GM18502 (cell line): ENCODE results near the gene SYNRG.
"Not testable (repeated sequence)": the region's sequence is repeated elsewhere in the genome, so short reads cannot be mapped to it uniquely, and the experiment has no call there.

Experiments used
- ATAC-seq: cut with Tn5 transposase; IDR thresholded peaks from one replicate; pipeline ENCODE4 v1.9.1; 2021; ENCODE audit warnings: mild to moderate bottlenecking; ENCODE audit not compliant: unreplicated experiment, poor library complexity

SYNRG gene

DNA sequence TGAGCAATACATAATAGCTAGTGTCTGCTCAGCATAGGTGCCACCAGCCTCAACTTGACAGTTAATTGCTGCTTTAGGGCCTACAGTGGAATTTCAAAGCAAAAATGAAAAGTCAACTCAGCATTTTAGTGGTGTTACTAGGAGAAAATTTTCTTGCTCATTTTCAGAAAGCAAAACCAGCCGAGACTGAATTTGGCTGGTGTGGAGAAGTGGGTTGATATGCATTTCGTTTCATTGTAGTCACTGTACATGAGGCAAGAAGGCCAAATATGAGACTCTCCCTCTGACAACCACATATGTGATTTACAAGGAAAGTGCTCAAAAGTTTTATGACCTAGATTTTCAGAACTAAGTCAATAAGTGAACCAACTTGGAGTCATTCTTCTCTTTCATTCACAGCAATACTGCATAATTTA is 65.6 kb downstream of the SYNRG start:
- no peak for ATAC-seq

DNA sequence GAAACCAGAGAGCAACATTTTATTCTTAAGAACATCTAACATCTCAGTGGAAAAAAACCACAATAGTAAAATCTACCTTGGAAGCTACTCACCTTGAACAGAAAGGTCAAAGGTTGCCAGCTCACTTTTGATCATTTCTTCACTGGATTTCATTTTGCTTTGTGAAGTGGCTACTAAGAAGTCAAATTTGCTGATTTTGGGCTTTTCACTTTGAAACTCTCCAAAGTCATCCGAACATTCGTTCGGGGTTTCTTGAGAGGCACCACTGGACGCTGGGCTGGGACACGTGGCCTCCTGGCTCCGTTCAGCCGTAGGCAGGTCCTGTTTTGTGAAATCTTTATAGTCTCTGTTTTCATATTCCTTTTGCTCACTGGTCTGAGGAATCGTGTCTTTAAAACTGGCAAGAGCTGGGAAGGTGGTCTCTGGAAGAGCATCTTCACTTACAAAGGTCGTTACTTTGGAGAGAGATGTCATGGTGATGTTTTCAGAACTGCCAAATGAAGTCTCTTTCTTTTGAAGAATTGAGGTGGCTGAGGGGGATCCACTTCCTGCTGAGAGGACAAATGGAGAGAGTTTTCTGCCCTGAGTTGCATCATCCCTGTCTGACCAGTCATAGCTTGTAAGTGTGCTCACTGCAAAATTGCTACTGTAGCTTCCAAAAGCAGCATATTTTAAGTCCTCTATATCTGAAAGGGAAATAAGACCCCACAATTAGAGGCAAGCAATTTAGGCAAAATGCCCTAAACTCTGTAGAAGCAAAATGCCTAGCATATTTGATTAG is 67.1 kb downstream of the SYNRG start:
- no peak for ATAC-seq

DNA sequence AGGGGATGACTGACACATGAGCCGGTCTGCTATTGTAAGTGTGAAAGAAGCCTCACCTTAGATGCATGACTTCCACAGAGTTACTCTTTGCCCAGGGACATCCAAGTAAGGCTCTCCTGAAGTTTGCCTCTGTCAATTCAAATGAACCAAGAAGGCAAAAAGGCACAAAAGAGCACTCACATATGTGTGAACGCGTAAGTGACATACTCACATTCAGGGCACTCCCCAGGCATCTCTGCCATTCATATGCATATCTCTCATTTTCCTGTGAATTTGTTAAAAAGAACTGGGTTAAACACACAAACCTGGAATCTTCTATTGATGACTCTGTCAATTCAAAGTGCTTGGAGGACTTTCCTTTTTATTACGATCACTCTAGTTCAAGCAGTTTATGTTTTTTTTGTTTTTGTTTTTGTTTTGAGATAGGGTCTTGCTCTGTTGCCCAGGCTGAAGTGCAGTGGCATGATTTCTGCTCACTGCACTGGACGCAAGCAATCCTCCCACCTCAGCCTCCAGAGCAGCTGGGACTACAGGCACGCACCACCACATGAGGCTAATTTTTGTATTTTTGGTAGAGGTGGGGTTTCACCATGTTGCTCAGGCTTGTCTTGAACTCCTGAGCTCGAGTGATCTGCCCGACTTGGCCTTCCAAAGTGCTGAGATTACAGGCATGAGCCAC is 70.1 kb downstream of the SYNRG start:
- ATAC-seq, result no peak

DNA sequence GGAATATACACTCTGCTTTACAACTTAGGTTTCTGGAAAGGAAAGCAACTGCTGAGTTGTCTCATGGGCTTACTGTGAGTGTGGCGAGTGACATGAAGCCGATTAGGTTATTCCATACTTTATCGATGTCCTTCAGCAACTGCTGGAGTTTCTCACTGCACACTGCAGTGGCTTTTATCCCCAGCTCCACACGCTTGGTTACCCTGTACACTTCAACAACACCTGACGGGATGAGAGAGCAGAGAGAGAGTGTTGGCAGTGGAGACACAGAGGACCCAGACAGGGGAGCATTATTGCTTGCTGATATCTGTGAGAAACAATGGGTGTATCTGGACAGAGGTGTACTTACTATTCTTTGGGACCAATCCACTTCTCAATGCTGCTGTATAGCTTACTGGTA is 73.3 kb downstream of the SYNRG start:
- ATAC-seq, result no peak

DNA sequence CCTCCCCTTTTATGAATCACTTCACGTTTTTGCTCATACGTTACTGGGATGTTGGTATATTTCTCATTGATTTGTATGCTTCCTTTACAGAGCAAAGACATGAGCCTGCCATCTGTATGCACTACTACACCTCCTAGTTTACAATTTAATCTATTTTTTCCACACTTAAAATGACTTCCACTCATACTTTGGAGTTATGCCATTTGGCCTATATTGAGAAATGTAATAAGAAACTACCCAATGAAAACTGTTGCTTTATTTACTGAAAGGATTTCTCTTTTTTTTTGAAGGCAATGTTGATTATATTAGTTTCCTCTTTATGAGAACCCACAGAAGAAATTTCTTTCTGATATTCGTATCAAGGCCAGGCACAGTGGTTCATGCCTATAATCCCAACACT is 76.5 kb downstream of the SYNRG start:
- no peak for ATAC-seq

DNA sequence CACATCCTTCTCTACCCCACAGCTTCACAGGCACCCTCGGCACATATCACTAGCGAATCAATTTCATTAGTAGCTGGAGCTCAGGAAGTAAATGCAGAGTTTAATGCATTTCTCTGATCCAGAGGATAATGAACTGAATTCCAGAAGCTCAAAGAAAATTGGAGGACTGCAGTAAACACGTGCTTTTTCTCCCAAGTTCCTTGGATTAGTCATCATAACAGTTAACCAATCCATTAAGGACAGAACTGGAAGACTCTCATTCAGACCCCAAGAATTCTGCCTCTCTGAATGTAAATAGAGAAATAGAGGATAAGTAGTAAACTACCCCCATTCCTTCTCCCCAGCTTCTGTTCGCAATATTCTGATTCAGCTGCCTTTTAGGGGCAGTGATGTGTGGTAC is 78.8 kb downstream of the SYNRG start:
- ATAC-seq, result no peak

DNA sequence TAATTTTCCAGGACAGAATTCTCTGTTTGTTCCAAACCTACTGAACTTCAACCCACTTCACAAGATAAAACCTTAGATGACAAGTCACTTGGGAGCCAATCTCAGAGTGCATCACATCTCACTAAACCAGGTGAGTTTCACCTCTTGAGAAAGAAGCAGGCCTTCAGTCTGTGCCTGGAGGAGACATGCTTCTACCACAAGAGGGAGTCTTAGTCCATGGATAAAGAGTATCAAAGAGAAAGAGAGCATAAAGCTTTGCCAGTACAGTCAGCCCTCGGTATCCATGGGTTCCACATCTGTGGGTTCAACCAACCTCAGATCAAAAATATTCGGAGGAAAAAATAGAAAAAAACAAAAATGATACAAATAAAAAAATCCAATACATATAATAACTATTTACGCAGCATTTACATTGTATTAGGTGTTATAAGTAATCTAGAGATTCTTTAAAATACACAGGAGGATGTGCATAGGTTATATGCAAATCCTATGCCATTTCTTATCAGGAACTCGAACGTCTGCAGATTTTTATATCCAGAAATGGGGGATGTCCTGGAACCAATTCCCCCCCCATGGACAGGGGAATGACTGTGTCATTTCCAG is 81.9 kb downstream of the SYNRG start:
- no peak for ATAC-seq

DNA sequence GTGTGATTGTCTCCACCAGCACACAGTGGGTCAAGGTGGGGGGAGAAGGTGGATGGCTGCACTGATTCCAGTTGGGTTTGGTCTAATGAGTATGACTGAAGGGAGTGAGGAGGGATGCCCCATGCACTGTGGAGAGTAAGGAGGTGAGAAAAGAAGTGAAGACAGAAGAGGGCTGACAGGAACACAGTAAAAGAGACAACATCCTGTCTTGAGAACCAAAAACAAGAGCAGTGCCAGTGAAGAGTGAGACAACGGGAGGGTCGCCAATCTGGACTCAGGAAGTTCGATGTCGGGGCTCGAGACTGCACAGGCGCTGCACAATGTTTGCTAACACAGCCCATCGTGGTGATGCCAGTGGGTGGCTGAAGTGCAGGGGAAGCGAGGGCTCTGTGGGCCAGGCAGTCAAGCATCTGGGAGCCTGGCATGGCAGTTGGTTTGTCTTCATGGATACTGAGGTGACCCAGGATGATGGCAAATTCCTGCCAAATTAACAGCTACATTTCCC is 85.5 kb downstream of the SYNRG start:
- no peak for ATAC-seq

DNA sequence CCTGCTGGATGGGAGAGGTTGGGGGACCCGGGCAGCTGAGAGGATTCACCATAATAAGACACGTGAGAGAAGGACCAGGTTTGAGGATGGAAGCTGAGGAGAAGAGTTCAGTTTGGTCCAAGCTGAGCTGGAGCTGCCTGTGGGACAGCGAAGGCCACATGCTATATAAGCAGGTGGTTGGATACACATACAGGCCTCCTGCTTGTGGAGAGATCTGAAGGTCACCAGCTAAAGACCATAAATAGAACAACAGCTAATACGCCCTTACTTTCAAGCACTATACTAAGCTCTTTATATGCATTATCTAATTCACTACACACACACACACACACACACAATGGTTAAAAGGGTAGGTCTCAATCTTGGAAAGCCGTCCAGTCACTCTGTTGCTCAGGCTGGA is 87.4 kb downstream of the SYNRG start:
- ATAC-seq, result no peak

DNA sequence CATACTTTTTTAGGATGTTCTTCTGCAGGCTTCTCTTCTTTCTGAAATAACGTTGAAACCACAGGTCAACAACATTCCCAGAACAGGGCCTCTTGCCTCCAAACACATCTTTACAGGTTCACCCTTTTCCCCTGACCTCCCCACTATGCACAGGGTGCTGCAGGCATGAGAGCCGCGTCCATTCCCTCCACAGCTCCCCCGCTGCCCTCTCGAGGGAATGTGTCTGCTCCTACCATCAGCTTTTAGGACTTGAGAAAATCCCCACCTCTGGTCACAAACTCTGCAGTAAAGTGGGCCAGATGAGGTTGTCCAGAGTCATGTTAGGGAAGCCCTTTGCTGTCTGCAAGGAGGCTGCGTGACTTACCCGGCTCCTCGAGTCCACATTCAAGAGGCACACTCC is 89.0 kb downstream of the SYNRG start:
- ATAC-seq, result no peak

DNA sequence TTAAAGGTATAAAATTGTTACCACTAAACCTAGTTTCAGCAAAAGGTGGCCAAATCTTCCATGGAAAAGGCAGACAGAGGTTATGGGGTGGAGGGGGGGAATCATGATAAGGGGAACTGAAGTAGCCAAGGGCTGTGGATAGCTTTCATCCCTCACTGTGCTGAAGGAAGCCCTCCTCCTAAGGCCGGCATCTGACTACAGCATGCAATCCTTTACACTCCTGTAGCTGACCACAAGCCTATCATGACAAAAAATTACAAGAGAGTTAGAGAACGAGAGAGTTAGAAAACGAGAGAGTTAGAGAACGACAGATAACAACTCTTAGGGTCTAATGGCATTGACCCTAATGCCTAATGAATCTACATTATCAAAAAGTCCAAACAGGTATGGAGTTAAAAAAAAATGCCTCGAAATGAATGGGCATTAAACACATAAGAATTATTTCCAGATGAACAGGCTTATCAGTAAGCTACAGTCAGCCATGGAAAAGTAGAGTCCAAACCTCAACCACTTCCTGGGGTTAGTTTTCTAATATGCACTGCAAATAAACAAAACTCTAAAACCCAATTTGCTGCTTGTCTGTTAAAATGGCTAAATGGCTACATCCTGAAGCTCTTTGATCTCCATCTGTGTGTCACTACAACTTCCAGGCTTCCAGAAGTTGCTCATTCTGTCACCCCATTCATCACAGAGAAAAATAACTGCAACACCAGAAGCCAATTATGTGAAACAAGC is 89.8 kb downstream of the SYNRG start:
- ATAC-seq, result no peak

DNA sequence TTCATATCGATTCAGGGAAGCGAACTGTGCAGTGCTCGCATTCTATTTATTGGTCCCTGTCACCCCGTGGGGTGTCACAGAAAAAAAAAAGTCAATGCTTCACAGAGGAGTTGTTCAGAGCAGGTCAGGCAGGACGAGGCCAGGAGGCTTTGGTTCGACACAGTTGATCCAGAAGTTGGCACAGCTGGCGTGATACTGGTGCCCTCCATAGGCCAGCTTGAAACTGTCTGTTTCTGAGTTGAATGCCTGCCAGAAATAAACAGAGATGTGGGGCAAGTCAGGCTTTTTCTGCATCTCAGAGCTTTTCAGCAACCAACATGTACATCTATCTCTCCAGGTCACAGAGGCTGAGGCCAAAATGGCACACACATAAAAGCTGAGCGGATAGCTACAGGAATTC is 90.4 kb downstream of the SYNRG start:
- no peak for ATAC-seq

DNA sequence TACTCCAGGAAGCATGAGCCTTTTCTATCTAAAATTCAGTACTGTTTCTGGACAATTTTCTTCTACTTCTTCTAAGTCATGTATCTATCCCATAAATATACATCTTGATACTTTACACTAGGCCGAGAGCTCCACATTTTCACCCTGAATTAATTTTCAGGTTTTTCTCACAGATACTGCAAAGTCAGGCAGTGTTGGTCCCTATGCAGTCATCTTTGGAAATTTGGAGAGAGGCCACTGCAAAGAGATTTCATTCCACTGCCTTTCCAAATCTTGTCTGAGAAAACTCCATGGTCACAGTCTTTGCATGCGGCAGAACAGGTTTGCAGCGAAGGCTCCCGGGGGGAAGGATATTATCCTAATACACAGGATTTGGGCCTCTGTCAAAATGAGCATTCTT is 91.3 kb downstream of the SYNRG start:
- no peak for ATAC-seq

DNA sequence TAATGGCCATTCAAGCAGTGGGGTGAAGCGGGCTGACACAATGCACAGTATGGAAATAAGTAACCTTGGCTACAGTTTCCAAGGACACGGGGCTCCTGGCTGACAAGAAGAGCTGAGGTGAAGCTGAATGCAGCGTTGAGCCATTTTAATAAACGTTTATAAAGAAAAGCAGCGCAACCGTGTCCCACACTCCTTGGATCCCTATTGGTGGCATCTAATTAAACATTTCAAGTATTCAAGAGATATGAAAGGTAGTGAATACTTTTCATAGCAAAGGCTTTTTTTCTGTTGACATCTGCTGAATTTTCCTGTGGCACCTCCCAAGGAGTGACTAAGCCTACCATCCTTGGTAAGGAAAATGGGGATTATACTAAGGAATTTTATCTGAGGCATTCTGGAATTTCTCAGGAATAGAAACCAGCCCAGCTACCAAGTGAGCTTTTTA is 93.1 kb downstream of the SYNRG start:
- ATAC-seq, result no peak

DNA sequence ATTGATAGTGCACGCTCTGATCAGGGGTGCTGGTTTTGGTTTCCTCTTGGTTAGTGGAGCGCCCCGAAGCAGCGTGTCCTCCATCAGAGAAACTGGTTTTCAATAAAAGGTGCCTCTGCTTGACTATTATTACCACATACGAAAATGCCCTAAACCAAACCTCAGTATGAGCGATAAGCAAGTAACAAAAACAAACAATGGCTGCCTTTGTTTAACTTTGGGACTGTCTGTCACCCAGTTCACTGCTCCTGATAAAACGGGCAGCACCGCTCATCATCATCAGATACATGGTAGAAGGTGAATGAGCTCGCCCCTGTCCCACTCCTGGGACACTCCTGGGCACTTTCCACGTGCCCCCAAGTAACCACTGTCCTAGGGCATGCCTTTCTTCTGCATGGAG is 95.5 kb downstream of the SYNRG start:
- ATAC-seq, result no peak

DNA sequence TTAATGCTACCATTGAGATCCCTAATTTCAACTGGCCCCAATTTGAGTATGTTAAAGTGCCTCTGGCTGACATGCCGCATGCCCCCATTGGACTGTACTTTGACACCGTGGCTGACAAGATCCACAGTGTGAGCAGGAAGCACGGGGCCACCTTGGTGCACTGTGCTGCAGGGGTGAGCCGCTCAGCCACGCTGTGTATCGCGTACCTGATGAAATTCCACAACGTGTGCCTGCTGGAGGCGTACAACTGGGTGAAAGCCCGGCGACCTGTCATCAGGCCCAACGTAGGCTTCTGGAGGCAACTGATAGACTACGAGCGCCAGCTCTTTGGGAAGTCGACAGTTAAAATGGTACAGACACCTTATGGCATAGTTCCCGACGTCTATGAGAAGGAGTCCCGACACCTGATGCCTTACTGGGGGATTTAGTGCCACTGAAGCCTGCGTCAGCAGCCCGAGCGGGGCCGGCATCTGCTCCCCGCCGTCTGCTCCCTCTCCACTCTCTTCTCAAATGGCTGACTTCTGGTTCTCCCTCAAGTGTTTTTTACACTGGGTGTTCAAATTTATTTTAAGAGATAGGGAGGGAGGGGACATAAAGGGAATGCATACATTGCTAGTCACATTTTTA is 96.7 kb downstream of the SYNRG start:
- ATAC-seq, result no peak

DNA sequence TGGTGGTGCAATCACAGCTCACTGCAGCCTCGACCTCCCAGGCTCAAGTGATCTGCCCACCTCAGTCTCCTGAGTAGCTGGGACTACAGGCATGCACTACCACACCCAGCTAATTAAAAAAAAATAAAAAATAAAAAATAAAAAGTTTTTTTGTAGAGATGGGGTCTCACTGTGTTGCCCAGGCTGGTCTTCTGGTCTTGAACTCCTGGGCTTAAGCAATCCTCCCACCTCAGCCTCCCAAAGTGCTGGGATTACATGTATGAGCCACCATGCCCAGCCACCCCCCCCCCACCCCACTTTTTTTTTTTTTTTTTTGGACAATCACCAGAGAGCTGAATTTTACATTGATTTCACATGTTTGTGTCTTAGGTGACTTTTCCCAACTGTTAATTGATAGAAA is 97.6 kb downstream of the SYNRG start:
- not testable (repeated sequence) for ATAC-seq

DNA sequence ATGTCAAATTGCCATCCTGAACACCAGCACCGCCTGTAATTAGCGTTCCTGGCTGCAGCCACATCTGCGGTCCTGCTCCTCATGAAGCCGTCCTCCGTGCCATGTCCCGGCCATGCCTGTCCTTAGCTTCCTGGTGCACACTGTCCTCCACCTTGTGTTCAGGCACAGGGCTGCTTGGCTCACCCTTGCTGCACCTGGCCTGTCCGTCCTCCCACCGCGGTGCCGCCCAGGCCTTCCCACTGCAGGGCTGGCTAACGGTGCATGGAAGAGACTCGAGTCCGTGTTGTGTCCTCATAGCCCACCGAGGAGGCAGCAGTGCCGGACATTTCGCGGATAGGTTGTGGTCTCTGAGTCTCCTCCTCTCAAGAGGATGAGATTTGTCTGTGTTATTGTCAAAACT is 99.2 kb downstream of the SYNRG start:
- ATAC-seq, result no peak

DNA sequence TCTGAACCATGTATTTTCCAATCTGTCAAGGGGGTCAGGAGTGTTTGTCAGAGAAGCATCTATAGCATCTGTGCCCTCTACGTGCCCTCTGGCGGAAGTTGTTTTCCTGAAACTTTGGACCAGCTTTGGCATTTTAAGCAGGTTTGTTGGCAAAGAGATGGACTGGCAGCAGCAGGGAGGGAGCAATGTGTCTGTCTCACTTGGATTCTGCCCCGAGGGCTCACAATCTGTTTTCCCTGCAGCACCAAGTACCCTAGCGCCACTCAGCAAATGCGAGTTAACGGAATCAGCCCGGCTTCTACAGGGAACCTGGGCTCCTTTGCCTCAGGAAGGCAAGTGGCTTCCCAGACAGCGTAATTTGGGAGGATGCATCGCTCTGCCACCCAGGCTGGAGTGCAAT is 102.1 kb downstream of the SYNRG start:
- ATAC-seq, result no peak

DNA sequence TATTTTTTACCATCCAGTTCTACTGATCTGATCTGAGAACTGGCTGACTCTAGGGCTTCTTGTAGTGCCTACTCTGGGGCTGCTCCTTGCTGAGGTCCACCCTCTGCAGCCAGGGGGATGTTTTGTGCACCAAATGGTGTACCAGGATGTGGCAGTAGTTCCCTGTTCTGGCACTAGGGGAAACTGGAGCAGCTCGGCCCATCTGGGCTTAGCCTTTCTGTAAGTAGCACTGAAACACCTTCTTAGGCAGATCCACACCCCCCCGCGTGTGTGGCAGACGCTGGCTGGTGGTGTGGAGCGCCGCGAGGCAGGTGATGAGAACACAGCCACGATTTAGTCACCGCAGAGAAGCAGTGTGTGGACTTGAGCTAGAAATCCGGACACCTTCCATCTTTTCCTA is 102.5 kb downstream of the SYNRG start:
- no peak for ATAC-seq
